Brain microvascular endothelial cell (primary cell): Measurements from ENCODE around the gene CALN1.

Experiments
- DNase-seq: peaks from one replicate; pipeline ENCODE4 v3.0.0-alpha.2; 2020
- H3K27ac ChIP-seq: fragments of 250-450 bp; sonication (Bioruptor Pico); 2 replicates; pipeline ENCODE4 v1.5.1; 2020; ENCODE audit warnings: mild to moderate bottlenecking, moderate library complexity
- H3K27me3 ChIP-seq: fragments of 250-450 bp; sonication (Bioruptor Pico); replicated peaks from 2 replicates; pipeline ENCODE4 v1.5.1; 2020; ENCODE audit warnings: mild to moderate bottlenecking
- H3K36me3 ChIP-seq: fragments of 250-450 bp; sonication (Bioruptor Pico); replicated peaks from 2 replicates; pipeline ENCODE4 v1.5.1; 2020; ENCODE audit warnings: mild to moderate bottlenecking
- H3K4me3 ChIP-seq: 2 replicates; pipeline ENCODE4 v1.5.1; 2011; ENCODE audit warnings: low read depth, mild to moderate bottlenecking, control low read depth, low read length, moderate library complexity
- CTCF ChIP-seq: IDR thresholded peaks from 2 replicates; pipeline ENCODE4 v1.5.1; 2011; ENCODE audit warnings: low read depth, mild to moderate bottlenecking, moderate library complexity, low read length, control low read depth, inconsistent platforms; ENCODE audit errors: missing control alignments
- in situ Hi-C: cut with HindIII; loops from 2 replicates; pipeline ENCODE4 v1.10.0; 2017; ENCODE audit warnings: low sequenced_read_pairs, low pct_ligation_motif_present

Gene CALN1

GRCh38 chr7:71988201-71988600 is 423.9 kb downstream of the CALN1 start:
- in situ Hi-C loops = no loop called here
- Histone ChIP-seq H3K36me3 (no peaks in the 10 kb centered on the region), H3K27ac (no peak overlapping the region), H3K27me3 (no peaks in the 10 kb centered on the region), H3K4me3 (no peak overlapping the region)
- no peak for DNase-seq
- TF ChIP-seq CTCF = no peak

- no peak for TF ChIP-seq CTCF
- Histone ChIP-seq H3K36me3 (no peaks in the 10 kb centered on the region), H3K27ac (no peak overlapping the region), H3K4me3 (no peak overlapping the region), H3K27me3 (no peaks in the 10 kb centered on the region)
- DNase-seq = no peak
- in situ Hi-C loops = no loop called here
Observed at GRCh38 chr7:71987200-71987767, 424.9 kb downstream of the CALN1 start.

DNA sequence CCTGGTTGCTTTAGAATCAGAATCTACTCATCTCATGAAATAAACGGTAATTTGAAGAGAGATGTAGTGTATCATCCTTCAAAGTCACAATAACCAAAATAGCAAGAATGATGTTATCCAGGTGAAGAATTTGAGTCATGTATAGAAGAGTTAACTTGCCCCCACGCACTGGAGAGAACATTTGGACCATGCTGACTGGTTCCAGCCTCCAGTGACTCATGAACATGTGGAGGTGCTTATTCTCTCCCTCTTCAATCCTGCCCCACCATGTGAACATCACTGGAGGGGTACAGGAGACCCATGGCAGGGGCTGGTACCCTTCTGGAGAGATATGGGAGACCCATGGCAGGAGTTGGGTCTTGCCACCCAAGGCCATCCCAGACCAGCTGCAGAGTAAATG is 427.8 kb downstream of the CALN1 start:
- Histone ChIP-seq H3K36me3 (no peaks in the 10 kb centered on the region), H3K4me3 (no peak overlapping the region), H3K27me3 (no peaks in the 10 kb centered on the region), H3K27ac (no peak overlapping the region)
- DNase-seq = no peak
- TF ChIP-seq CTCF = no peak
- in situ Hi-C loops = no loop called here

DNA sequence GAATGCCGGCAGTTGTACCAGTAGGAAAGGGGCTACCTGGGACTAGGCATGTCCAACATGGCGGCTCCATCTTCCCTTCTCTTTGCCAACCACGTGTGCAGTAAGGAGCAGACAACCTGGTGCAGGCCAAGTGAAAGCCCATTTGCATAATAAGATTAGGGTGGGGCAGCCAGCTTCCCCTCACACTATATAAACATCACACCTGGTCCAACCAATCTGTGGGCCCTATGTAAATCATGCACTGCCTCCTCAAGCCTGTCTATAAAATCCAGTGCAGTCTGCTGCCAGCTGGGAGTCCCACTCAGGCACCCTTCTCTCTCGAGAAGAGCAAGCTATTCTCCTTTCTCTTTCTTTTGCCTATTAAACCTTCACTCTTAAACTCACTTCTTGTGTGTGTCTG is 429.3 kb downstream of the CALN1 start:
- in situ Hi-C loops = no loop called here
- no peak for TF ChIP-seq CTCF
- no peak overlapping the region for H3K27ac ChIP-seq

GRCh38 chr7:71976645-71977044 is 435.5 kb downstream of the CALN1 start:
- in situ Hi-C loops = no loop called here
- no peaks in the 10 kb centered on the region for H3K27me3 ChIP-seq
- no peaks in the 10 kb centered on the region for H3K36me3 ChIP-seq
- H3K27ac ChIP-seq = no peak overlapping the region
- no peak for TF ChIP-seq CTCF
- no peak overlapping the region for H3K4me3 ChIP-seq
- no peak for DNase-seq

More for the DNA sequence above, 429.3 kb downstream of the CALN1 start:
- no peak overlapping the region for H3K4me3 ChIP-seq
- DNase-seq = no peak
- no peaks in the 10 kb centered on the region for H3K27me3 ChIP-seq
- H3K36me3 ChIP-seq = no peaks in the 10 kb centered on the region

- TF ChIP-seq CTCF = no peak
Observed at GRCh38 chr7:71974611-71975010, 437.5 kb downstream of the CALN1 start.

More at GRCh38 chr7:71974611-71975010, 437.5 kb downstream of the CALN1 start:
- no peak overlapping the region for H3K4me3 ChIP-seq
- DNase-seq = no peak
- H3K27me3 ChIP-seq = no peaks in the 10 kb centered on the region
- in situ Hi-C loops = no loop called here
- no peak overlapping the region for H3K27ac ChIP-seq
- no peaks in the 10 kb centered on the region for H3K36me3 ChIP-seq
